CMK (cell line): ENCODE data around the gene DNASE2.

Experiments used
- DNase-seq: peaks from one replicate; pipeline ENCODE4 v3.0.0-alpha.2; 2010; ENCODE audit warnings: low read depth

The DNASE2 gene

GRCh38 chr19:12833738-12834565 is 47.3 kb downstream of the DNASE2 start:
- no peak for DNase-seq

GRCh38 chr19:12833418-12833737 is 47.9 kb downstream of the DNASE2 start:
- no peak for DNase-seq

- no peak for DNase-seq
These were observed 52.8 kb downstream of the DNASE2 start for GRCh38 chr19:12828494-12828893.

- no peak for DNase-seq
These were observed 55.8 kb downstream of the DNASE2 start for GRCh38 chr19:12825254-12826131.
